Activated T-helper 17 cell treated with anti-CD3 and anti-CD28 coated beads, Interleukin-2, amount 50 U/mL, for 72 hours (primary cell): ENCODE measurements around the gene ORC2. TPM values are rescaled to one million over a fixed set of nuclear protein-coding genes. Genes with fewer than 3 reads are reported as not detected.

Source experiments
- ATAC-seq: fragments of 150-1000 bp; cut with Tn5 transposase; replicated peaks from 2 replicates; pipeline ENCODE4 v1.10.0; 2021; ENCODE audit warnings: mild to moderate bottlenecking, moderate library complexity
- H3K27ac Mint-ChIP-seq: one replicate; pipeline ENCODE4 v1.8.0; 2022; ENCODE audit warnings: mixed read lengths
- H3K27me3 Mint-ChIP-seq: one replicate; pipeline ENCODE4 v1.8.0; 2022; ENCODE audit warnings: mixed read lengths
- H3K36me3 Mint-ChIP-seq: one replicate; pipeline ENCODE4 v1.8.0; 2022; ENCODE audit warnings: low read depth, mild to moderate bottlenecking, mixed read lengths
- H3K4me1 Mint-ChIP-seq: one replicate; pipeline ENCODE4 v1.8.0; 2022; ENCODE audit warnings: mixed read lengths
- H3K4me3 Mint-ChIP-seq: one replicate; pipeline ENCODE4 v1.8.0; 2022; ENCODE audit warnings: mild to moderate bottlenecking, mixed read lengths
- H3K9me3 Mint-ChIP-seq: one replicate; pipeline ENCODE4 v1.8.0; 2022; ENCODE audit warnings: mixed read lengths
- total RNA-seq, 2 donors: library from RNA; stranded (reverse); gene quantifications; one replicate each; pipeline ENCODE4 v1.2.3, GENCODE V29; 2022

The ORC2 gene
- total RNA-seq, 2 donors from 2014 or later: 58.4 to 59.3 TPM

DNA sequence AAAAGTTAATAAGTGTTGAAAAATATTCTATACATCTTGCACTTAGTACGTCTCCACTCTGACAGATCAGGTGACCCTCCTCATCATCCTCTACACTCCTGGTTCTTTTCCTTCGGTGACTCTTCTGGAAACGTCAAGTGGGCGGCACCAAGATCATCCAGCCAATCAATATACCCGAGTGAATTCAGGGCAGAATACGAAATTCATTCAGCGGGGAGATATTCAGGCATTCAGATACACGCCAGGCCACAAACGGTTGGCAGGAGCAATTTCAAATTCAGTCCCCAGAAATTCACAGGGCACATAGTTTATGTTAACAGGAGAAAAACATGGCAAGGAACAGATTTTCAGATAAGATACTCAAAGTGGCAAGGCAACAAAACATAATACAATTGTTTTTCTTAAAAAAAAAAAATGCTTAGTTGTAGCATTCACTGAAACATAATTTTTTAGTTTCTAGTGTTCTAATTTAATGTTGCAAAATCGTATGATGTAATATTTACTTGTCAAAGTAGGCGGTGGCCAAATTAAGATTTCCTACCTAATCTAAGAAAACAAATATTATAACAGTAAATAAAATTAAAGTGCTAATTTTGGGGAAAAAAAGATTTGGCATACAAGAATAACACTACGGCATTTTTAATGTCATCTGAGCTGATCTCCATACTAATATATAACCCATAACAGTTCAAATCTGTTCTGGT, 103.2 kb downstream of the ORC2 start:
- H3K4me1 Mint-ChIP-seq: peaks cover 21% of the 10 kb centered on the region
- peak overlapping the region; percentile 76 for H3K27ac Mint-ChIP-seq
- H3K4me3 Mint-ChIP-seq: peak overlapping the region; percentile 87
- peaks cover 95% of the 10 kb centered on the region for H3K36me3 Mint-ChIP-seq
- ATAC-seq: no peak
- H3K27me3 Mint-ChIP-seq: no peaks in the 10 kb centered on the region
- no peaks in the 10 kb centered on the region for H3K9me3 Mint-ChIP-seq

Other genes starting within 250 kb of the ORC2 start
- 100 to 1,000 TPM; 365 to 482 TPM for gene BZW1, start 151.8 kb downstream of the ORC2 start, total RNA-seq
- gene CLK1, start 99.0 kb downstream of the ORC2 start, total RNA-seq: 100 to 1,000 TPM; 127 to 381 TPM
- gene PPIL3, start 74.6 kb downstream of the ORC2 start, total RNA-seq: 100 to 1,000 TPM in 1 of 2 donors, 10 to 100 TPM in 1; 41.9 to 146 TPM
- gene NIF3L1, start 74.3 kb downstream of the ORC2 start, total RNA-seq: 10 to 100 TPM; 16.9 to 26.0 TPM
- 10 to 100 TPM; 23.8 to 24.5 TPM for gene HYCC2, start 108.0 kb upstream of the ORC2 start, total RNA-seq
- 10 to 100 TPM; 68.7 to 99.3 TPM for gene NDUFB3, start 108.3 kb upstream of the ORC2 start, total RNA-seq
- 100 to 1,000 TPM; 224 to 559 TPM for gene CFLAR, start 152.5 kb upstream of the ORC2 start, total RNA-seq
- 10 to 100 TPM; 10.8 to 22.7 TPM for gene CASP10, start 219.5 kb upstream of the ORC2 start, total RNA-seq